ENCODE data around the gene ZNF106.

DNA sequence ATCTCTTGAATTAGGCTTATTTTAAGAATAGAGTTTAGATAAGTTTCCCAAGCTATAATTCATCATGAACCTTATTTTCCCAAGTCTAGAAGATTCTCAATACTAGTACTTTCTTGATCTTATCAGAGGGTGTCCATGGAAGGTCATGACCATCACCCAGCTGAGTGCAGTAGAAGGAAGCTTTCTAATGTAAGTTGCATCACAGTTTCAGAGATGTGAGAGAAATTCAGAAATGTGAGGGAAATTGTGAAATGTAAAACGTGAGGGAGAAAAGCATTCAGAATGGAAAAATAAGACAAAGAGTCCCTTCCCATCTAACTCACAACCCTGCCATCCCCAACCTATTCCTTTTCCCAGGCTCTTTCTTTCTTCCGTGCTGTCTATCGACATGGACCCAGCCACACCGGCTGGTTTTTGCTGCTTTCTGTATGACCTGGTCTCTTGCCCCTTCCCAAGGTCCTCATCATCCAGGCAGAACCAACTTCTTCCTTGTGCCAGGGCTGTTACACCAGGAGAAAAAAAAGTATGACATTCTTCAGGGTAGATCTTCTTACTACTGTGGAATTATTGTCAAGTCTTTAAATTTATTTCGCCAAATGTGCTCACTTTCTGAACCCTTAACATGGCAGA is 124.9 kb downstream of the ZNF106 start:
- TF ChIP-seq, protein P1, sequence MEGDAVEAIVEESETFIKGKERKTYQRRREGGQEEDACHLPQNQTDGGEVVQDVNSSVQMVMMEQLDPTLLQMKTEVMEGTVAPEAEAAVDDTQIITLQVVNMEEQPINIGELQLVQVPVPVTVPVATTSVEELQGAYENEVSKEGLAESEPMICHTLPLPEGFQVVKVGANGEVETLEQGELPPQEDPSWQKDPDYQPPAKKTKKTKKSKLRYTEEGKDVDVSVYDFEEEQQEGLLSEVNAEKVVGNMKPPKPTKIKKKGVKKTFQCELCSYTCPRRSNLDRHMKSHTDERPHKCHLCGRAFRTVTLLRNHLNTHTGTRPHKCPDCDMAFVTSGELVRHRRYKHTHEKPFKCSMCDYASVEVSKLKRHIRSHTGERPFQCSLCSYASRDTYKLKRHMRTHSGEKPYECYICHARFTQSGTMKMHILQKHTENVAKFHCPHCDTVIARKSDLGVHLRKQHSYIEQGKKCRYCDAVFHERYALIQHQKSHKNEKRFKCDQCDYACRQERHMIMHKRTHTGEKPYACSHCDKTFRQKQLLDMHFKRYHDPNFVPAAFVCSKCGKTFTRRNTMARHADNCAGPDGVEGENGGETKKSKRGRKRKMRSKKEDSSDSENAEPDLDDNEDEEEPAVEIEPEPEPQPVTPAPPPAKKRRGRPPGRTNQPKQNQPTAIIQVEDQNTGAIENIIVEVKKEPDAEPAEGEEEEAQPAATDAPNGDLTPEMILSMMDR (IDR thresholded peaks at IDR 0.05) = no peak
- no peak for TF ChIP-seq POLR2A (IDR thresholded peaks at IDR 0.05)
- no peak for TF ChIP-seq POLR2AphosphoS5 (IDR thresholded peaks at IDR 0.05)

All from suprapubic skin (tissue), 4 donors.